T1000 (cell line): ENCODE measurements around the gene FOXN3.
"Not testable (repeated sequence)": the region's sequence is repeated elsewhere in the genome, so short reads cannot be mapped to it uniquely, and the experiment has no call there.

ENCODE experiments used
- DNase-seq: peaks from one replicate; lab custom pipeline; 2025; ENCODE audit warnings: mixed read lengths; lab: John Stamatoyannopoulos, UW

The FOXN3 gene

DNA sequence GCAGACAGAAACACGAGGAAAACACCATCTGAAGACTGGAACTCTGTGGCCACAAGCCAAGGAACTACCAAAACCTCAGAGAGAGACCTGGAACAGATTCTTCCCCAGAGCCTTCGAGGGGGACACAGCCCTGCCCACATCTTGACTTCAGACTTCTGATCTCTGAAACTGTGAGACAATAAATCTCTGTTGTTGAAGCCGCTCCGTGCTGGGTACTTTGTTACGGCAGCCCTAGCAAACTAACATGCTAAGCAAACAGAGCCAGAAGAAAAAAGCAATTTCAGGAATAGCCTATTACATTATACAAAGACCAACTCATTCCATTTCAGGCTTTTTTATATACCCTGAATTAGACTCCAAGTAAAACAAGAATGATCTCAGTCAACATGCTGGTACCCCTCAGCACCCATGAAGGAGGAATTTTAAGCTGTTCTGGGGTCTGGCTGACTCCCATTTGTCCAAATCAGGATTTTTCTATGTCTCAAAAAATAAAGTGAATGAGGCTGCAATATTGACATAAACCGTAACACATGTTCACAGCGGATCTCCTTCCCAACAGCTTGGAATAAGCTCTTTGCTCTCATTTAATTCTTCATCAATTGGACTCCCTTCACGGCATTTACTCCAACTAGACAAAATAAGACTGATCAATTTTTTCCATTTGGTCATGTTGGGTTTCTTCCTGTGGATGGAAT lies 190.1 kb downstream of the FOXN3 start:
- DNase-seq, result no peak

DNA sequence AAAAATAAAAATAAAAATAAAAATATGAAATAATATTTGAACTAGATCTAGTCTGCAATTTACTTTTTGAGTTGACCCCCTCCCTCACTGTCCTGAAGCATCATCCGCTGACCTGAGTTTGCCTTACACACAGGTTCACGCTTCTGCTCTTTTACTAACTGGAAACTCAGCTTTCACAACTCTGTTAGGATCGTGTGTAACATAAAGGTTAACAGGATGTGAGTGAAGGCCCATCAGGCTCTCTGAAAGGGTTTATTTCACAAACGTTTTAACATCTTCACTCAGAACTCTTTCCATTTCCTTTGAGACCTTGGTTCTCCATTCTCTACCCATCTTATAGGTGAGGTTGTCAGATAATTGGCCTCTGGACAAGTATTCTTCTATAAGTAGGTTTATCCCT lies 191.4 kb downstream of the FOXN3 start:
- no peak for DNase-seq

DNA sequence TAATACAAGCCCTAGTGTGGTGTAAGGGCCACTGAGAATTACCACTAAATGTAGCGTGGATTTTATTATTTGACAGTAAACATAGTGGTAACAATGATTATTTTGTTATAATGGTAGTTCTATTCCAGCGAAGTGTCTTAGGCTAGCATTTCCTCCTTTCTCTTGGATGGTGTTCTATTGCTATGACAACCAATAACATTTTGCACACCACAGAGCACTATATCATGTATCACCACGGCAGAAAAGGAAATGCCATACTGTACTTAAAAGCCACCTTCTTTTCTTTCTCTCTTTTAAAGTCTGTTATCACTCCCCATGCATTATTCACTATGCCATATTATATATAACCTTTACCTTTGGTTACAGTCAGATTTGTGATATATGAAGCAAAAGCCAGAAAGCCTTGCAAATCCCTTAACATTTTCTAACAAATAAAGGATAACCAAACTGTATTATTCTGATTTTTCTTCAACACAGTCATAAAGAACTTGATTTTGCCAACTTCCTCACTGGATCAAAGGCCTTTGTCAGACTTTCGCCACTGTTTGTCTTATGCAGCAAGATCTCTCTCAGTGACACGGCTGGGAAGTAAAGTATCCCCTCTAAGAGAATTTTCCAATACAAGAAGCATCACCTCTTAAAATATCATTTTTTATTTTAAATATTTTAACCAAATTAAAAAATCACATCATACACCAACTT lies 195.8 kb downstream of the FOXN3 start:
- DNase-seq, result no peak

DNA sequence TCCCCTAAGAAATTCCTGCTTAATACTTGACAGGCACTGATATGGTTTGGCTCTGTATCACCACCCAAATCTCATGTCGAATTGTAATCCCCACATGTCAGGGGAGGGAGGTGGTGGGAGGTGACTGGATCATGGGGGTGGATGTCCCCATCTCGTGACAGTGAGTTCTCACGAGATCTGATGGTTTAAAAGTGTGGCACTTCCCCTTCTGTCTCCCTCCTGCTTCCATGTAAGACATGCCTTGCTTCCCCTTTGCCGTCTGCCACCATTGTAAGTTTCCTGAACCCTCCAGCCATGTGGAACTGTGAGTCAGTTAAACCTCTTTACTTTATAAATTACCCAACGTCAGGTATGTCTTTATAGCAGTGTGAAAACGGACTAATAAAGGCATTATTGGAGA lies 198.0 kb downstream of the FOXN3 start:
- DNase-seq, result no peak

DNA sequence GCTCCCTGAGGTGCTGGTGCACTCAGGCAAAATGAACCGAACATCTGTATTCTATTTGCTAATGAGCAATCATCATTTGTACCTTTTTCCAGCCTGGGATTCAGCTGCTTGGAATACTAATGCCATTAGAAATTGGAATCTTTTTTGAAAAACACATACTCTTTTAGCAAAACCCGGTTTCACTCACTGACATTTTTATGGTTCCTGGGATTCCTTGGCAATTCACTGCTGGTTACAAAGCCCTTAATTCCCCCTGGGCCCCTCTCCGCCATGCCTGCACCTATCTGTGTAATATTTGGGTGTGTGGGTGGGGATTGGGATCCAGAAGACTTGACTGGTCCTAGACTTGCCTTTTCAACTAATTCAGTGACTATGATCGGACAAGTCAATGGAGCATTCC lies 199.1 kb downstream of the FOXN3 start:
- no peak for DNase-seq

DNA sequence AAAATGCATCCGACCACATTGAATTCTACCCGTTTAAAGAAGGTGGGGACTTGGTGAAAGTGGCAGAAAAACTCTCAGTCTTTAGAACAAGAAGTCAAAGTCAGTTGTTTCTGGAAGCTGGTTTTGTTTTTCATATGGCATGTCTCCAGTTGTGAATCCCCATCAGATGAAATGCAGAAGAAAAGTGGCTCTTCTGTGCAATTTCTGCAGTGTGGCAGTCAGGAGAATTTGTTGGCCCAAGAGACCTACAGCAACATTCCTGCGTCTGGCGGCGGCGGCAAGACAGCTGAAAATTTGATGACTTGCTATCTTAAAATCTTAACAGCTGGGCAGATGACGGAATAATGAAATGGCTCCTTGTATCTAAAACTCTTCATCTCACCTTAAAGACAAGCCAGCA lies 201.5 kb downstream of the FOXN3 start:
- no peak for DNase-seq

DNA sequence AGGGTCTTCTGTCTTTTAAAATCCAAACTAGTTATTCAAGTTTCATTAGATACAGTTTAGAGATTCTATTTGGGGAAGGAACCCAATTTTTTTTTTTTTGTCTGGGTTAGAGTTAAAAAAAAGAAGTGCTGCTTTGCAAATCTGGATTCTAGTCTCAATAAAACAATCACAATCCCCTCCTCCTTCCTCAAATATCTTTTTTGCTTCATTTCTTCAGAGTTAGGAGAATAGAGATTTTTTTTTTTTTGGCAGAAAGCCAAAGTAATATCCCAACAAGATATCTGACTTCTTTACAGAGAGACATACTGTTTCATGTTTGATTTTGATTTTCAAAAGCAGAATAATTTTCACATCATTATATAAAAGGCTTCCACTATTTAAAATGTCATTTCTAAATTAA lies 201.9 kb downstream of the FOXN3 start:
- DNase-seq, result no peak

DNA sequence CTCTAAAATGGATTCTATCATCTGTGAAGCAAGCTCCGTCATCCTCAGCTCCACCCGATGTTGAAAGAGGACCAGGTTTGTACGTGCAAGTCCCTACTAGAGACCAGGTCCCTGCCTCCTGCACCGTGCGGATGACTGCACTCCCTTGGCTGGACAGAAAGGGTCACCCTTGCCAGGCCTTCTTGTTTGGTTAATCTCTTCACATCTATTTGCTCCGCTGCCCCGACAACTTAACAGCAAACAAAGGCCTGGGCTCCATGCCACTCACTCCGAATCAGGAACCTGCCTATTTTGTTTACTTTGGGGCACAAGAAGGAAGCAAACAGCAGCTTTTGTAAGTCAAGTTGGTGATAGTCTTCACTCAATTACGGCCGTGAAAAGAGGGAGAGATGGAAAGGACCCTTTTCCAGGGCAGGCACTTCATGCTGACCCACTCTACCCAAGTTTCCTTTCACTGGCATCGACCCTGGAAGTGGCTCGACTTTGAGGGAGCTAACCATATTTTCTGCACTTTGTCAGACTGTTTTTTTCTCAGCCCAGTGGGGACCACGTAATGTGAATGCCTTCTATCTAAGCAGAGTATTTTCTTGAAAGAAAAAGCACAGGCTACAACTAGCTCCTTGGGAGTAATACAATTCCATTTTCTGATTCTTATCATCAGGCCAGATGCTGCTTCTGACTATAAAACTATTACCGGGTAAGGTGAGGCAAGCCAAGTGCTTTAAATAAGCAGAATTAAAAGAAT lies 202.6 kb downstream of the FOXN3 start:
- no peak for DNase-seq

DNA sequence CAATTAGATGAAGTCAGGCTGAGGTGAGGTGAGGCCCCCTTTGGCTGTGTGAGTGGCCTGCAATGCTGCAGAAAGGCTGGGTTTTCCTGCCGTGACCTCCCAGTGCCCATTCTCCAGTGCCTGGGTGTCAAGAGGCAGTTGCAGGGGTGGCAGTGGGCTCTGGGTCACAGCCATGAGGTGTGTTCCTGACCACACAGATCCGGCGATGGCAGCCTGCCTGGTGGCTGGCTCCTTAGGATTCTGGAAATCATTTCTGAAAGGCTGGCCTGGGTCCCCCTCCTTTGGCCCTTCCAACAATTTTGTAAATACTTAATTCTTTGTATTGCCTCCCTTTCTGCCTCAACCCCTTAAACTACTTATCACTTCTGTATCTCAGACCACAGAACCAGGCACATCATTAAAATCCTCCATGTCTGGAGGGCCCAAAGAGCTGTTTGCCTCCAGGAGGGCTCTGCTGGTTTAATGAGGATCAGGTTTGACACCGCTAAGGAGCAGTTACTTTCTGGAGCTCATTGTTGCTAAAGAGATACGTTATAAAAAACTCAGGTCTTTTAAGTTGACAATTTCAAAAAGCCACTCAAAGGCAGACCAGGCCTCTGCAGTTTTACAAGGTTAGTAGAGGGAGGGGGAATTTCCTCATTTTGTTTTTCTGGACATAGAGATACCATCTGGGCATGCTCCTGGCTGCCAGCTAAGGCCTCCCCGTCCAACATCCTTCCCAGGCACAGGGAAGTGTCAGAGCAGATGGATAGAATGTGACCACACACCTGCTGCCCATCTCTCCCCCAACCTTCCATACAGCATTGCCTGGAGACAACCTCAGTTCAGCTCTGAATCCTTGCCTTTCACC lies 204.4 kb downstream of the FOXN3 start:
- DNase-seq, result no peak

DNA sequence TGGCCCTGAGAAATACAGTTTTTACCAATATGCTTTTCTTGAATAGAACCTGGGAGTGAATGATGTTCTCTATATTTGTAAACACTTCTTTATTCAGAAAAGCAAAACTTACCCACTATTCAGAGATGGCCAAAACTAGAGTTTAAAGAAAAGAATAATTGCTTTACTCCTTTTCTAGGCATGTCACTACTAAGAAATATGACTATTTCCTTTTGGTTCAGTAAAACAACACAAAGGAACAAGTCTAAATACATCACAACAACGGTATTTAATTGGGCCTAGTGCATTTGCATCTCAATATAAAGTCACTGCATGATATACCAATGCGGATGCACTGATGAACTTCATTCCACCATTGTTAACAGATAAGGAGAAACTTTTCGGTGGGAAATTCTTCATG lies 207.5 kb downstream of the FOXN3 start:
- no peak for DNase-seq

DNA sequence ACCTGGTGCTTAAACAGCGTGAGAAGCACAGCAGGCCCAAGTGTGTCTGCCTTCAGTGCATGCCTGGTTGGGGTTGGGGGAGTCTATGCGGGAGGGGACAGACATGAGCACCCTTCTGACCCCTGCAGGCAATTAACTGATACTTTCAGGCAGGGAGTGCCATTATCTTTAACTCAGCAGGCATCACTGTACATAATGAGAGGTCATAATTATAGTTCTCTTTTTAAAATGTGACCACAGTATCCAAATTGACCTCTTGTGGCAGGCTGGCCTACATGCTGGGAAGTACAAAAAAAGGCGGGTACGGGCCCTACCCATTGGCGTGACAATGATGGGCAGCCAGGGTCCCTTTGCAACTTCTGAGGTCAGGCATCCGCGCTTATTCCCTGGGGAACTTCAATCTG lies 209.1 kb downstream of the FOXN3 start:
- no peak for DNase-seq

DNA sequence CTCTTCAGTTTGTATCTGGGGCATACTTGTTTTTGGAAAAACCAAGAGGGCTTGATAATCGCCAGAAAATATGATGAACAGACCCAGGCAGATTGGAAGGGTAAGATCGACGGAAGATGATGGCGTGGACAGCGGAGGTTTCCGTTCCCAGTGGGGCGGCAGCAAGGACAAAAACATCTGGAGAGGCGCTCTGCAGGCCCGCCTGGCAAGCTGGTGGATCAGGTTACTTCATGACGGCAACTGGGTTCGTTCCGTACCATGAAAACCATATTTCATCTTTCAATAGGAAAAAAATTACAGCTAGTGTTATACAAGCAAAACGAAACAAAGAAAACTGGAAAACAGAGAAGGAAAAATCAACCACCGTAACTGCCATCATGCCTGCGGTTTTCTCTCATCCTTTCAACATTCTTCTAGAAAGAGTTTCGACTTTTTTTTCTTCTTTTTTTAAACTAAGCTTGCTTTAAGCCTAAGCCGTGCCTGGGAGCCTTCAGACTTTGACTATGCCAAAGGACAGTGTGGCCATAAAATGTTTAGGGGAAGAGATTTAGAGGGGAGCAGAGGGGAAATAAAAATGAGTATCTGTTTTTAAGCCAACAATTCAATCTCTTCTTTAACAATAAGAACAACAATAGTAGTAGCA lies 210.5 kb downstream of the FOXN3 start:
- no peak for DNase-seq

DNA sequence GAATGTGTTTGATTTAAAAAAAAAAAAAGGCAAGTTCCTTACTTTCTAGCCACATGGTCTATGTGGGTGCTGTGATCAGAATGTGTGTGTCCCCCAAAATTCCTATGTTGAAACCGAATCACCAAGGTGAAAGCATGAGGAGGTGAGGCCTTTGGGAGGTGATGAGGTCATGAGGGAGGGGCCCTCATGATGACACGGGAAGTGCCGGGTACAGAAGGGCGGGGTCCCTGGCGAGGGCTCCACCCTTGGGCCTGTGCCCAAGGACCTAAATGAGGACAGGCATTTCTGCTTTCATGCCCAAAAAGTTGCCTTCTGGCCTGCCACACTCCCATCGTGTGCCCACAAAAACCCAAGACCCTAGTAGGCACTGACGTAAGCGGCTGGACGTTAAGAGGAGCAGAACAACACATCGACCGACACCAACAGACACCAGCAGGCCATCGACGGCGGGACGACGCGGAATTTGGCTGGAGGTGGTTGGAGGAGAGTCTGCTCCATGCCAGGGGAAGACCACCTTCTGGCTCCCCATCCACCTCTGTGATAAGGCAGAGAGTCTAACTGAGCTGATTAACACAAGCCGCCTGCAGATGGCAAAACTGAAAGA lies 211.8 kb downstream of the FOXN3 start:
- no peak for DNase-seq

DNA sequence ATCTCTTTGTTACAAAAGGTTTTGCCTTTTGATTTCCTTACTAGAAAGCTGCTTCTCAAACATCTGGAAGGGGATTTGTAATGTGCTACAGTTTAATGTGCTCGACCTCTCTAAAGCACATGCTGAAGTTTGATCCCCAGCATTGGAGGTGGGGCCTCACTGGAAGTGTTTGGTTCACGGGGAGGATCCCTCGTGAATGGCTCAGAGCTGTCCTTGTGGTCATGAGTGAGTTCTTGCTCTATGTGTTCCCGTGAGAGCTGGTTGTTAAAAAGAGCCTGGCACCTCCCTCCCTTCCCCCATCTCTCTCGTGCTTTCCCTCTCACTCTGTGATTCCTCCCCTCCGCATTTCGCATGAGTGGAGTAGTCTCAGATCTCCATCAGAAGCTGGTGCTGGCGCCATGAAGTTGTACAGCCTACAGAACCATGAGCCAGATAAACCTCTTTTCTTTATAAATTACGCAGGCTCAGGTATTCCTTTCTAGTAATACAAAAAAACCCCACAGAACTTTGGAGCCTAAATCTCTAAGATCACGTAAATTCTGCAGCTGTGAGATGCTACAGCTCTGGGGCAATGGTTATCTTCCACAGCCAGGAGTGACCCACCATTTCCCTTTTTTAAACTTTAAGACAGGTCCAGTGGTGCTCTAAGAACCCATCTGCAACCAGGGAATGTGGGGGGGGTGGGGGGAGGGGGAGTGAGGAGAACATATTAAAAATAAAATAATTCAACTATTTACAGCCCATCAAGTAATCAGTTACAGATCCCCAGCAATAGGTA lies 214.4 kb downstream of the FOXN3 start:
- DNase-seq, result no peak

DNA sequence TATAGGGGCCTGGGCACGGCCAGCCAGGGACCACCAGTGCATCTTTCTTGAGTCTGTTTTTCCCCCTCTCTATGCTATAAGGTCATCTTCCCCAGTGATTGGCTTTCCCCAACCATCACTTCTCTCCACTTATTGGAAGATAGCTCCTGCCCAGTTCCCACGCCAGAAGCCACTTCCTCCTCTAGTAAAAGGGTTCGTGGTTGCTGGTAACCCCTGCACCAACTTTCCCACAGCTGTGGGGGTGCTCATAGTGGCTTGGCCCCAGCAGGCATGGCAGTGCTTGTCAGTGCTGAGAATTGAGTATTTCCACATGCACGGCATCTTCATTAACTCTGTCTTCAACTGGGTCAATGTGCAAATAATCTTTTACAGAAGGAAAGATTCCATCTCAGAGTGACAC lies 215.4 kb downstream of the FOXN3 start:
- DNase-seq, result no peak

DNA sequence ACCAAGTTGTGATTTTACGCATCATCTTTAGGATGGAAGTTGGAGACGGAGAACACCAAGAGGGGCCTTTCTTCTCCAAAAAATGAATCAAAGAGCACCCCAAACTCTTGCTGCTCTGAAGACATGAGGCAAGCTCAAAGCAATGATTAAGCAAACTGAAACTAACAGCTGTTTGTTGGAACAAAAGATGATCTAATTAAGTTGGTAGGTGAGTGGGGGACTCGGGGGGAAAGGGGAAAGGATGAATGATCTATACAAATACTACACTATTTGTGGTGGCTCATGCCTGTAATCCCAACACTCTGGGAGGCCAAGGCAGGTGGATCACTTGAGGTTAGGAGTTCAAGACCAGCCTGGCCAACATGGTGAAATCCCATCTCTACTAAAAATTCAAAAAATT lies 217.7 kb downstream of the FOXN3 start:
- DNase-seq, result not testable (repeated sequence)

DNA sequence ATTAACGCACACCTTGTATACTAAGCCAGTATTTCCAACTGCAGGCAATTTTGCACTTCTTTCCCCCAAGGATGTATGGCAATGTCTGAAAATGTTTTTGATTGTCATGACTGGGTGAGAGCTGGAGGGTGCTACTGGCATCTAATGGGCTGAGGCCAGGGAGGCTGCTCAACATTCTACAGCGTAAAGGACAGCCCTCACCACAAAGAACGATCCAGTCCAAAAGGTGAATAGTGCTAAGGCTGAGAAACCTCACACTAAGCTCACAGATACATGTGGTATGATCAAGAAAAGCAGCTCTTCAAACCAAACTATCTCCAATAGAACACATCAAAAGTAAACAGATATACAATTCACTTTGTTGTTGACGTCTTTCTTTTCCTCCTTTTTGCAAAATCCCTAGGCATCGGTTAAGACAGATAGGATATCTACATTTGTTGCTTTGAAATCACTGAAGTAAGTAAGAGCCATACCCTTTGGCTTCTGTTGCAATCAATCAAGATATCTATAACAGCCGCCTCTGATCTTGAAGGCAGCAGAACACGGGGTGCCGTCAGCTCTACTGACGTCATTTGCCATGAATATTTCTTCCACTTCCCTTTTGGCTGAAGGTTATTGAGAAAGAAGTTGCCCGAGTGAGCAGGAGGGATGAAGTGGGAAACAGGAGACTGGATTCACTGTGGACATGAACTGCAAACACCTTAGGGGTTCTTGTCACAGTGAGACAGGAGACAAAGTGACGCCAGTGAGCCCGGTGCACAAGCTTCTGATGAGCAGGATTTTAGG lies 218.3 kb downstream of the FOXN3 start:
- no peak for DNase-seq

DNA sequence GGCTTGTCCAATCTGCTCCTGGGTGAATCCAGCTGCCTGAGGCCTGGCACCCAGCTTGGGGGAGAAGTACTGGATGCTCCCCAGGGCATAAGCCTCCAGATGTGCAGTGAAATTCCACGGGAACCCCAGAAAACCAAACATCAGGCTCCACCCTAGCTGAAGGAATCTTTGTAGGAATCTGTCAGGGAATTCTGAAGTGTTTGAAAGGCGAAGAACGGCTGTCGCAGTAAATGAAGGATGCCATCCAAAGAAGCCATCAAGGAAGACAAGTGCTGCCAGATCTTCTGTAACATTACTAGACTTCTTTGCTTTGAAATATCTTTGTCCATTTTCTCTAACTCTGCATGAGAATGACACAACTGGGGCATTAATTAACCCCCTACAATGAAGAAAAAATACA lies 219.4 kb downstream of the FOXN3 start:
- no peak for DNase-seq

DNA sequence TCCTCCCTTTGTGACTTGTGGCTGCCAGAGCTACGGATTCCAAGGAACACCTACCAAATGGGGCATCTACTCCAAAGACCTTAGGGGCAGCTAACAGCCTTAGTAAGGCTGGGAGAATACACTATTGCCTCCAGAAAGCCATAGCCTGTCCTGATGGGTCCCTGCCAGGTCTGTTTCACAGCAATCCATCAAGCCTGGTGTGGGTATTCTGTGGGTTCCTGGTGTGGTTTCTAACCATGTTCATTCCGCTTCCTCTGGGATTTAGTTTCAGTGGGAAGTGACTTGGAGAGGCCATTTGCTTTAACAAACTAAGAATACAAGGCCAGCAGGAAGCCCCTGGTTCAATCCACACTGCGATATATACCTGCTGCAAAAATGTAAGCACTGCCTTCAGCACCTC lies 220.5 kb downstream of the FOXN3 start:
- no peak for DNase-seq

DNA sequence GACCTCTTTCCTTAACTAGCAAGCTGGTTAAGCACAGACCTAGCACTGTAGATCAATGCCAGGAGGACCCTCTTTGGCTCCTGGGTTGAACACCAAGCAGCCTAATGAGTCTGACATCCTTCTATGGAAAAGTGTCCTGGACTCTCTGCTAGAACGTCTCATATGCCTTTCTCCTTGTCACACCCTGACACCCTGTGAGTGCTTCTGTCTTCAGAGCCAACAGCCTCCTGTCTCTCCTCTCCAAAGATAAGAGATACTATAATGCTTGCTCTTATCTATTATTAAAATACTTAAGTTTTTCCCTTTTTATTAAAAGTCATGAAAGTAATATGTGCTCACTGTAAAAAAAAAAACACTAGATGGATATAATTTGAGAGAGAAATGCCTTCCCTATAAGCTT lies 222.7 kb downstream of the FOXN3 start:
- no peak for DNase-seq
